ENCODE data around the gene KRTAP20-4. TPM values are rescaled to one million over a fixed set of nuclear protein-coding genes. Genes with fewer than 3 reads are reported as not detected.

The KRTAP20-4 gene
- total RNA-seq, 1 donor, result not detected

DNA sequence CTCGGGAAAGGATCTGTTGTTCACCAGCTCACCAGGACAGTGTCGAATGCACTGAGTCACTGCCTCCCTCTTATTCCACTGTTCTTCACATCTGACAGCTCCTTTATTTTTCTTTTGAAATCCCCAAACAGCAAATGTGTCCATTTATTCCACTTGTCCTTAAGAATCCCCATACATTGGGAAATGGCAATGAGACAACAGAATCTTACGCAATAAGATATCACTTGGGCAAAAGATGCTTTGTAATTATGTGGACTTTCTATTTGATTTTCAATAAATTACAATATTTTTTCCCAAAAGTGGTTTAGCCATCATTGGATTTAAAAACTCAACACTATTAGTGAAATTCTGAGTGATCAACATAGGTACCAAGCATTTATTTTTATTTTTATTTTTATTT lies 18.3 kb downstream of the KRTAP20-4 start:
- no peak for TF ChIP-seq CTCF (IDR thresholded peaks at IDR 0.05; ENCODE audit: insufficient read depth, low read depth, low read length)
- H3K4me3 ChIP-seq (ENCODE audit: low read depth, low read length), result no peak overlapping the region

DNA sequence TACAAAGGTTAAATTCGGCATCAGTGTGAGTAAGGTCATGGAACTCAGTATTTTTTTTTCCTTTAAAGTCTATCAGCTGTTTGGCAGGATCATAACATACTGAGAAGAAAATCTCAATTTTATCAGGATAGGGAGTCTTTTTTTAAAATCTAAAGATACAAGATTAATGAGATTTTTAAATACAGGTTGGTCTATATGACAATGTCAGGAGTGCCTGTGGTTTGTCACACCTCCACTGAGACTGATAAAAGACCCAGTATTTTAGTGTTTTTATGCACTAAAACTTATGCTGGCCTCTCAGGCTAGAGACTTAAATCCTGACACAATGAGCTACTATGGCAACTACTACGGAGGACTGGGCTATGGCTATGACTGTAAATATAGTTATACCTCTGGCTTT lies 22.1 kb downstream of the KRTAP20-4 start, which contains the start of gene KRTAP20-3:
KRTAP20-3 (plus strand) TSS at position 301 of the 400 bp plus-strand sequence.
- DNase-seq (ENCODE audit: low read depth), result no peak
- no peak for TF ChIP-seq CTCF (IDR thresholded peaks at IDR 0.05; ENCODE audit: insufficient read depth, low read depth, low read length)
- no peak within 1 kb of the TSS for H3K4me3 ChIP-seq (ENCODE audit: low read depth, low read length)

More for the DNA sequence above, 18.3 kb downstream of the KRTAP20-4 start:
- DNase-seq (ENCODE audit: low read depth), result no peak

GRCh38 chr21:30646904-30647414 lies 26.5 kb downstream of the KRTAP20-4 start:
- DNase-seq (ENCODE audit: low read depth), result no peak
- H3K4me3 ChIP-seq (ENCODE audit: low read depth, low read length), result no peak overlapping the region
- no peak for TF ChIP-seq CTCF (IDR thresholded peaks at IDR 0.05; ENCODE audit: insufficient read depth, low read depth, low read length)

- H3K4me3 ChIP-seq (ENCODE audit: low read depth, low read length), result no peak overlapping the region
- no peak for DNase-seq (ENCODE audit: low read depth)
- no peak for TF ChIP-seq CTCF (IDR thresholded peaks at IDR 0.05; ENCODE audit: insufficient read depth, low read depth, low read length)
Observed at GRCh38 chr21:30652891-30653290, 32.5 kb downstream of the KRTAP20-4 start.

- no peak for DNase-seq (ENCODE audit: low read depth)
- TF ChIP-seq CTCF (IDR thresholded peaks at IDR 0.05; ENCODE audit: insufficient read depth, low read depth, low read length), result no peak
- H3K4me3 ChIP-seq (ENCODE audit: low read depth, low read length), result no peak overlapping the region
Observed at GRCh38 chr21:30668776-30669175, 48.3 kb downstream of the KRTAP20-4 start.

Small RNA genes within 50 kb of the gene (small RNA-seq; reads per million reads assigned to genes)
- not detected for gene KRTAP20-1
- not detected for gene KRTAP20-3
- gene KRTAP20-4, result not detected
- gene KRTAP22-1, result not detected
- not detected for gene KRTAP22-2

Other genes starting within 250 kb of the KRTAP20-4 start
- gene KRTAP13-2, start 248.4 kb upstream of the KRTAP20-4 start, total RNA-seq, result not detected in 2 replicates
- gene KRTAP13-1, start 224.6 kb upstream of the KRTAP20-4 start, total RNA-seq, result not detected in 2 replicates
- not detected in 2 replicates for gene KRTAP13-3, start 194.7 kb upstream of the KRTAP20-4 start, total RNA-seq
- gene KRTAP13-4, start 190.4 kb upstream of the KRTAP20-4 start, total RNA-seq, result not detected in 2 replicates
- gene KRTAP15-1, start 180.4 kb upstream of the KRTAP20-4 start, total RNA-seq, result not detected in 2 replicates
- not detected in 2 replicates for gene KRTAP19-1, start 140.3 kb upstream of the KRTAP20-4 start, total RNA-seq
- not detected in 2 replicates for gene KRTAP19-2, start 133.2 kb upstream of the KRTAP20-4 start, total RNA-seq
- not detected in 2 replicates for gene KRTAP19-3, start 128.6 kb upstream of the KRTAP20-4 start, total RNA-seq
- not detected in 2 replicates for gene KRTAP19-4, start 123.5 kb upstream of the KRTAP20-4 start, total RNA-seq
- not detected in 2 replicates for gene KRTAP19-5, start 118.5 kb upstream of the KRTAP20-4 start, total RNA-seq
- gene KRTAP19-6, start 78.8 kb upstream of the KRTAP20-4 start, total RNA-seq, result not detected in 2 replicates
- gene KRTAP19-7, start 59.3 kb upstream of the KRTAP20-4 start, total RNA-seq, result not detected in 2 replicates
- not detected in 2 replicates for gene KRTAP22-2, start 30.2 kb upstream of the KRTAP20-4 start, total RNA-seq
- not detected in 2 replicates for gene KRTAP6-3, start 28.2 kb upstream of the KRTAP20-4 start, total RNA-seq
- gene KRTAP6-2, start 21.7 kb upstream of the KRTAP20-4 start, total RNA-seq, result not detected in 2 replicates
- gene KRTAP22-1, start 19.5 kb upstream of the KRTAP20-4 start, total RNA-seq, result not detected in 2 replicates
- gene KRTAP6-1, start 6.7 kb upstream of the KRTAP20-4 start, total RNA-seq, result not detected in 2 replicates
- gene KRTAP20-1, start 4.2 kb upstream of the KRTAP20-4 start, total RNA-seq, result not detected in 2 replicates
- gene KRTAP20-2, start 14.6 kb downstream of the KRTAP20-4 start, total RNA-seq, result not detected in 2 replicates
- not detected in 2 replicates for gene KRTAP20-3, start 22.2 kb downstream of the KRTAP20-4 start, total RNA-seq
- gene KRTAP21-3, start 98.2 kb downstream of the KRTAP20-4 start, total RNA-seq, result not detected in 2 replicates
- not detected in 2 replicates for gene KRTAP21-2, start 126.6 kb downstream of the KRTAP20-4 start, total RNA-seq
- gene KRTAP21-1, start 134.8 kb downstream of the KRTAP20-4 start, total RNA-seq, result not detected in 2 replicates
- gene KRTAP8-1, start 192.6 kb downstream of the KRTAP20-4 start, total RNA-seq, result not detected in 2 replicates
- gene KRTAP7-1, start 209.1 kb downstream of the KRTAP20-4 start, total RNA-seq, result not detected in 2 replicates